CD4-positive, alpha-beta T cell treated with Interleukin-6 at 100 ng/mL for 8 hours (primary cell): ENCODE measurements around the gene CPNE2.

ENCODE experiments used
- DNase-seq: peaks from one replicate; pipeline ENCODE4 v3.0.0-alpha.2; 2020; ENCODE audit warnings: mixed read lengths, low spot score

The CPNE2 gene

DNA sequence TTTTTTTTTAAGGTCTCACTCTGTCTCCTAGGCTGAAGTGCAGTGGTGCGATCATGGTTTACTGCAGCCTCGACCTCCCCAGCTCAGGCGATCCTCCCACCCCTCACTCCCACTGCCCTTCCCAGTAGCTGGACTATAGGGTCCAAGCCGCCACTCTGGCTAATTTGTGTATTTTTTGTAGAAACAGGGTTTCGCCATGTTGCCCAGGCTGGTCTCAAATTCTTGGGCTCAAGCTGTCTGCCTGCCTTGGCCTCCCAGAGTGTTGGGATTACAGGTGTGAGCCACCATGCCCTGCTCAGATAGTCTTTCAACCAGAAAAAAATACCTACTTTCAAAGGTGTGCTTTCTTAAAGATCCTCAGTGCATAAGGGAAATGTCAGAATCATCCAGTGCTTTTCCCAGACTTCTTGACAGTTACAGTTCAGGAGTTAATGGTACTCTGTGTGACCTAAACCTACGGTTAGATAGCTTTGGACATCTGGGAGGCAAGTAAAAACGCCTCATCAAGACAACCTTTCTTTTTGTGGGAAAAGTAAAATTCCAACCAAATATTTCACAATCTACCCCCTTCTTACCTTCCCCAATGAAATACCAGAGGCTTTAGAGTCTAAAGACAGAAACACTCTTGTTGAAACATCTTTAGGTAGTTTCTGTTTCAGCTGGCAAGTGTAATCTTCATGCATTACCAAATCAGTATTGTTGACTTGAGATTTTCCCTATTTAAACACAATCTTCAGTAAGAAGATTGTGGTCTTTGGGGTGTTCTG lies 100.5 kb downstream of the CPNE2 start:
- DNase-seq: no peak

GRCh38 chr16:57194512-57194911 lies 102.1 kb downstream of the CPNE2 start:
- no peak for DNase-seq

- no peak for DNase-seq
Observed at GRCh38 chr16:57196286-57196685, 103.9 kb downstream of the CPNE2 start.

GRCh38 chr16:57196753-57197152 lies 104.4 kb downstream of the CPNE2 start:
- DNase-seq: no peak
